Breast epithelium (tissue), 4 donors: ENCODE results near the gene C1orf232. TPM values are rescaled to one million over a fixed set of nuclear protein-coding genes. Genes with fewer than 3 reads are reported as not detected.

Experiments used
- DNase-seq, 2 donors: peaks; one replicate each; pipeline ENCODE4 v3.0.0-alpha.2; 2019; ENCODE audit warnings: low spot score in 2 of 2
- H3K27ac ChIP-seq, 2 donors: fragments of 200-600 bp; sonication (generic) in 1 of 2; one replicate each; pipeline ENCODE4 v1.5.1; 2016 to 2019; ENCODE audit warnings: mild to moderate bottlenecking in 1 of 2
- H3K27me3 ChIP-seq, 2 donors: fragments of 200-600 bp; sonication (generic) in 1 of 2; one replicate each; pipeline versions ENCODE4 v1.5.1 to v1.6.0; 2017 to 2019; ENCODE audit warnings: control low read depth in 1 of 2, mild to moderate bottlenecking in 1 of 2
- H3K36me3 ChIP-seq: fragments of 200-600 bp; one replicate; pipeline ENCODE4 v1.5.1; 2019
- H3K4me1 ChIP-seq, 2 donors: fragments of 200-600 bp; sonication (generic); one replicate each; pipeline ENCODE4 v1.5.1; 2016 to 2019; ENCODE audit warnings: control low read depth in 1 of 2
- H3K4me3 ChIP-seq, 3 donors: fragments of 200-600 bp; sonication (generic); 1 replicate in 2 of 3; 2 replicates in 1 of 3; pipeline ENCODE4 v1.5.1; 2016 to 2019; ENCODE audit warnings: mild to moderate bottlenecking in 3 of 3, moderate library complexity in 2 of 3
- H3K9me3 ChIP-seq, 2 donors: fragments of 200-600 bp; sonication (generic) in 1 of 2; one replicate each; pipeline ENCODE4 v1.5.1; 2016 to 2019; ENCODE audit warnings: control low read depth in 1 of 2
- POLR2A ChIP-seq: fragments of 450-650 bp; IDR thresholded peaks from one replicate; pipeline ENCODE4 v1.6.1; 2016; ENCODE audit warnings: antibody characterized with exemption, mild to moderate bottlenecking, moderate library complexity
- POLR2AphosphoS5 ChIP-seq, 3 donors: sonication (generic); formaldehyde crosslinking; IDR thresholded peaks; one replicate each; pipeline ENCODE4 v1.6.1; 2017; ENCODE audit warnings: antibody characterized with exemption in 3 of 3
- intact Hi-C: fragments of 100-400 bp; cut with DNase I; formaldehyde crosslinking; loops from one replicate; pipeline ENCODE4 v1.15.1; 2023; ENCODE audit warnings: low total_unique reads
- total RNA-seq, 3 donors: library from RNA; depleted of rRNA; stranded (reverse); fragments of >200 nt; gene quantifications; one replicate each; pipeline ENCODE4 v1.1.0, GENCODE V29; 2016
- TF ChIP-seq, protein P1 (sequence below), 3 donors: fragments of 450-650 bp; IDR thresholded peaks; one replicate each; pipeline ENCODE4 v1.5.1; 2016 to 2017; ENCODE audit warnings: antibody characterized with exemption in 3 of 3, mild to moderate bottlenecking in 3 of 3, moderate library complexity in 3 of 3

The C1orf232 gene
- total RNA-seq, 3 donors from 2014 or later = not detected

DNA sequence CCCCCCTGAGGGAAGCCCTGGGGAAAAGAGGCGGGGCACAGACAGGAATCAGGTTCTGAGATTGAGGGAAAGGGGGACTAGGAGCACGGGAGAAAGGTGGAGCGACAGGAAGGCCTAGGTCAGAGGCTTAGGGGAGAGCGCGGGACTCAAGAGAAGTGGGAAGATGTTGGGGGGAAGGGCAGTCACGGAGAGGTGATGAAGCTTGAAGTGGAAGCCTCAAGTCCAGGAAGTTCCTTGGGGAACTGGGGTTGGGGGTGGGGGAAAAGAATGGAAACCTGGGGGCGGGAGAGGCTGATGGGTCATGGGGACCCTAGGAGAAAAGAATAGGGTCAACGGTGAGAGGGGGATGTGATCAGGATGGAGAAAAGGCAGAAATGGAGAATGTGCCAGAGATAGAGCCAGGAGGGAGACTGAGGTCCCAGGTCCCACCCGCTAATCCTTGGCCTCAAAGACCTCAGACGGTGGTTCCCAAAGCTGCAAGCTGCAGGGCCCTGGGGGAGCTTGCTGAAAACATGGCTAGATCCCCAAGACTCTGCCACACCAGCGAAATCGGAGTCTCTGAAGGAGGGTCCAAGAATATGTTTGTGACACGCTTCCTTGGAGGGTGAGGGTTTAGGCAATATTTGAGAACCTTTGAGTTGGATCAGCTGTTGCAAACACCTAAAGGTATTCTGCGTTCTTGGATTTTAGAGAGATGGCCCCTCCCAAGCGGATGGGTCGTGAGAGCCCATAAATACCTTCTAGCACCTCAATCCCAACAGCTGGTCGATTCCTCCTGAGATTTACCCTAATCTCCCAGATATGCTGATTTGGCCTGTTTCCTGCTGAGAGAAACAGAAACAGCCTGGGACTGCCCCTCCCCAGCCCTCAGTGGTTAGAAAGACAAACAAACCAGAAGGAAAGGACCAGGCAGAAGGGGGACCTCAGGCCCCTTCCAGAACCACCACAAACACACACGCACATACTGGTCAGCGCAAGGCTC is 3.6 kb downstream of the C1orf232 start:
- peak overlapping the region; percentile 28 to 54 for H3K27ac ChIP-seq

DNA sequence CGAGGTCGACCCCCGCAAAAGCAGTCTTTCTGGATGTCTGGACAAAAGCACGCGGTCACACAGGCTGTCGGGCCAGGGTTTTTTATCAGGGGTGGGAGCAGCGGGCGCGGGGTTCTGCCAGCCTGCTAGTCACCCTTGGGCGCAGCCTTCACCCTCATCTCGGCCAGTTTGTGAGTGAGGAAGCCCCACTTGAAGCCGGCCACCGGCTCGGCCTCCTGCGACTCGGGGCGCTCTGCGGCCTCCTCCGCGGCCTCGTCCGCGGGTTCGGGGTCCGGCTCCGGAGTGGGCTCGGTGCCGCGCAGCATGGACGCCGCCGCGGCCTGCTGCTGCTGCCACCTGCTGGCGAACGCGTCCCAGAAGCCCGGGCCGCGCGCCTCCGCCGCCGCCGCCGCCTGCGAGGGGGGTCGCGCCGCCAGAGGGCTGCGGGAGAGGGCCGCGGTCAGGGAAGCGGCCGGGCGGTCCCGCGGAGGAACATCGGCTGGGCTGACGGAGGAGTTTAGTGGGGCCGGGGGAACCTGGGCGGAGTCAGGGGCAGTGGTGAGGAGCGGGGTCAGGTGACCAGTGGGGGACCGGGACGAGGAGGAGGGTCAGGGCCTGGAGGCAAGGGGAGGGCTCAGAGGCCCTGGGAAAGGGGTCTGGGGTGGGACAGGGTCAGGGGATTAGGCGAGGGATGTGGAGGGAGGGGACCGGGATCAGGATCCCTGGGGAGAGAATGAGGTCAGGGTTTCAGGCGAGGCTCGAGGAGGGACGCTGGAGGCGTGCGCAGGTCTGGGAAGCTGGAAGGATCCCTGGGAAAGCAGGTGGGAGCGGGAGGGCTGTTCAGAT is 4.5 kb downstream of the C1orf232 start:
- peaks cover 4 to 5% of the 10 kb centered on the region in 2 donors for H3K27me3 ChIP-seq
- H3K4me1 ChIP-seq = no peaks in the 10 kb centered on the region
- H3K36me3 ChIP-seq = no peaks in the 10 kb centered on the region
- intact Hi-C loops = loop anchor here (10.0 kb wide), 1 partner anchor 71 kb away; the partner anchor contains the start of gene CEP85
- TF ChIP-seq POLR2A (no peak), POLR2AphosphoS5 (IDR thresholded peaks at IDR 0.05) (no peak)
- TF ChIP-seq, protein P1, sequence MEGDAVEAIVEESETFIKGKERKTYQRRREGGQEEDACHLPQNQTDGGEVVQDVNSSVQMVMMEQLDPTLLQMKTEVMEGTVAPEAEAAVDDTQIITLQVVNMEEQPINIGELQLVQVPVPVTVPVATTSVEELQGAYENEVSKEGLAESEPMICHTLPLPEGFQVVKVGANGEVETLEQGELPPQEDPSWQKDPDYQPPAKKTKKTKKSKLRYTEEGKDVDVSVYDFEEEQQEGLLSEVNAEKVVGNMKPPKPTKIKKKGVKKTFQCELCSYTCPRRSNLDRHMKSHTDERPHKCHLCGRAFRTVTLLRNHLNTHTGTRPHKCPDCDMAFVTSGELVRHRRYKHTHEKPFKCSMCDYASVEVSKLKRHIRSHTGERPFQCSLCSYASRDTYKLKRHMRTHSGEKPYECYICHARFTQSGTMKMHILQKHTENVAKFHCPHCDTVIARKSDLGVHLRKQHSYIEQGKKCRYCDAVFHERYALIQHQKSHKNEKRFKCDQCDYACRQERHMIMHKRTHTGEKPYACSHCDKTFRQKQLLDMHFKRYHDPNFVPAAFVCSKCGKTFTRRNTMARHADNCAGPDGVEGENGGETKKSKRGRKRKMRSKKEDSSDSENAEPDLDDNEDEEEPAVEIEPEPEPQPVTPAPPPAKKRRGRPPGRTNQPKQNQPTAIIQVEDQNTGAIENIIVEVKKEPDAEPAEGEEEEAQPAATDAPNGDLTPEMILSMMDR (IDR thresholded peaks at IDR 0.05) = peak in 1 of 3 donors; percentile 75
- H3K9me3 ChIP-seq = no peaks in the 10 kb centered on the region
- DNase-seq = no peak
- peak overlapping the region; percentile 28 to 54 for H3K27ac ChIP-seq
- H3K4me3 ChIP-seq = peak overlapping the region; percentile 36 to 68 (median 51)

More for the DNA sequence above, 3.6 kb downstream of the C1orf232 start:
- Histone ChIP-seq H3K9me3 (no peaks in the 10 kb centered on the region), H3K4me1 (no peaks in the 10 kb centered on the region), H3K36me3 (no peaks in the 10 kb centered on the region), H3K27me3 (peaks cover 4 to 5% of the 10 kb centered on the region in 2 donors), H3K4me3 (peak overlapping the region in 1 of 3 donors; percentile 68)
- TF ChIP-seq, protein P1 (IDR thresholded peaks at IDR 0.05) = no peak
- TF ChIP-seq POLR2A (no peak), POLR2AphosphoS5 (IDR thresholded peaks at IDR 0.05) (no peak)
- intact Hi-C loops = loop anchor here (10.0 kb wide), 1 partner anchor 70 kb away; the partner anchor contains the start of gene CEP85
- DNase-seq = no peak

DNA sequence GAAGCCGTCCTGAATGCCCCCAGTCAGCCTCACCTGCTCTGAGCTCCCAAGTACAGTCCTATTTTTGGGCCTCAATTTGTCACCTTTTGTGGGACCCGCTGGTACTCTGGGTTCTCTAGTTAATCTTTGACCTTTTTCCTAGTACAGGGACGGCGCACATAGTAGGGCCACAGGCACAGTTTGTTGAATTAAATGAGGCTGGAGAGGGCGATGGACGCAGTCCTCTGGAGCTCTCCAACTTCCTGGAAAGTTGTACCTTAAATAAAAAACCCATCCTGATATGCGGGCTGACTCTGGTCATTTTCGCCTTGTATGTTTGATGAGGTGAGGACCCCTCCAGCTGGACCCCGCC is 5.1 kb downstream of the C1orf232 start:
- peaks cover 4 to 5% of the 10 kb centered on the region in 2 donors for H3K27me3 ChIP-seq
- no peak for DNase-seq
- no peaks in the 10 kb centered on the region for H3K4me1 ChIP-seq
- H3K4me3 ChIP-seq = peak overlapping the region; percentile 36 to 68 (median 51)
- H3K36me3 ChIP-seq = no peaks in the 10 kb centered on the region
- TF ChIP-seq, protein P1 (IDR thresholded peaks at IDR 0.05) = no peak
- TF ChIP-seq POLR2AphosphoS5 (IDR thresholded peaks at IDR 0.05) (no peak), POLR2A (no peak)
- H3K9me3 ChIP-seq = no peaks in the 10 kb centered on the region
- intact Hi-C loops = loop anchor here (10.0 kb wide), 1 partner anchor 71 kb away; the partner anchor contains the start of gene CEP85
- no peak overlapping the region for H3K27ac ChIP-seq

DNA sequence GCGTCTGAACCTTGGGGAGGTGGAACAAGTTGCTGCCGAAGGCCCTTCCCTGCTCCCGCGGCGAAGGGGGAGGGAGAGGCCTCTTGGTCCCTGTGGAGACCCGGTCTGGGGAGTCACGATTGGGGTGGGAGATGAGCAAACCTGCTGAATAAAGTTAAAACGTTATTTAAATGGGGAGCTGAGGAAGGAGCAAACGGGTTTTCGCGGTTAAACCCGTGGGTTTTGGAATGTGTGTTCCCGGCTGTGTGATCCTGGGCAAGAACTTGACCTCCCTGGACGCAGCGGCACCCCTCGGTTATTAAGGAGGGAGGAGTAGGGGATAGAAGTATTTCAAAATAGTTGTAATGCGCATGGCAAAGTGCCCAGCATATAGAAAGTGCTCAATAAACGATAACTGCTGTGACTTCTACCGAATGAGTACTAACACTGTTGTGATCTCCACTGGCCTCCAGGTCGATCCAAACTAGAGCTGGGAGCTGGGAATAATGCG is 6.5 kb downstream of the C1orf232 start:
- Histone ChIP-seq H3K9me3 (no peaks in the 10 kb centered on the region), H3K36me3 (no peaks in the 10 kb centered on the region), H3K27me3 (peaks cover 4 to 10% of the 10 kb centered on the region in 2 donors), H3K4me1 (no peaks in the 10 kb centered on the region), H3K4me3 (peak overlapping the region; percentile 48 to 68 (median 58)), H3K27ac (peak overlapping the region in 1 of 2 donors; percentile 44)
- DNase-seq = no peak
- TF ChIP-seq POLR2A (no peak), POLR2AphosphoS5 (IDR thresholded peaks at IDR 0.05) (no peak)
- TF ChIP-seq, protein P1 (IDR thresholded peaks at IDR 0.05) = no peak
- intact Hi-C loops = loop anchor here (10.0 kb wide), 1 partner anchor 73 kb away; the partner anchor contains the start of gene CEP85
